ENCODE results near the gene ENTPD6.

DNA sequence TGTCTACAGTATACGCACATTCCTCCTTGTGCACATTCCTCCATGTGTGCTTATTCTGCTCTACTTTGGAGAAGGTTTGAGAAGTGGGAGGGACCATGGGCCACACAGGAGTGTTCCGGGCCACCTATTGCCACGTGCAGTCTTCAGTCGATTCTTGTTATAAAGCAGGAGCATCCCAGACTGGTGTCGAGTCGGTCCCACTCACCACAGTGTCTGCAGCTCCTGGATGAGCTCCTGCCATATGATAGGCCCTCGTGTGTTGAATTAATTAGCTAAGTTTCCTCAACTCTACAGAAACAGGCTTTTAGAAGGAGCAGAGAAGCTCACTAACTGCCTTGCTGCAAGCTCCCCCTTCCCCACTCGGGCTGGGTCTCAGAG, 22.6 kb downstream of the ENTPD6 start:
- TF ChIP-seq EP300 (IDR thresholded peaks at IDR 0.05) = no peak
- TF ChIP-seq, protein P1, sequence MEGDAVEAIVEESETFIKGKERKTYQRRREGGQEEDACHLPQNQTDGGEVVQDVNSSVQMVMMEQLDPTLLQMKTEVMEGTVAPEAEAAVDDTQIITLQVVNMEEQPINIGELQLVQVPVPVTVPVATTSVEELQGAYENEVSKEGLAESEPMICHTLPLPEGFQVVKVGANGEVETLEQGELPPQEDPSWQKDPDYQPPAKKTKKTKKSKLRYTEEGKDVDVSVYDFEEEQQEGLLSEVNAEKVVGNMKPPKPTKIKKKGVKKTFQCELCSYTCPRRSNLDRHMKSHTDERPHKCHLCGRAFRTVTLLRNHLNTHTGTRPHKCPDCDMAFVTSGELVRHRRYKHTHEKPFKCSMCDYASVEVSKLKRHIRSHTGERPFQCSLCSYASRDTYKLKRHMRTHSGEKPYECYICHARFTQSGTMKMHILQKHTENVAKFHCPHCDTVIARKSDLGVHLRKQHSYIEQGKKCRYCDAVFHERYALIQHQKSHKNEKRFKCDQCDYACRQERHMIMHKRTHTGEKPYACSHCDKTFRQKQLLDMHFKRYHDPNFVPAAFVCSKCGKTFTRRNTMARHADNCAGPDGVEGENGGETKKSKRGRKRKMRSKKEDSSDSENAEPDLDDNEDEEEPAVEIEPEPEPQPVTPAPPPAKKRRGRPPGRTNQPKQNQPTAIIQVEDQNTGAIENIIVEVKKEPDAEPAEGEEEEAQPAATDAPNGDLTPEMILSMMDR (IDR thresholded peaks at IDR 0.05) = no peak
- TF ChIP-seq POLR2A (IDR thresholded peaks at IDR 0.05) = no peak

Measured in gastroesophageal sphincter (tissue), 3 donors.